ENCODE data around the gene SLC9A1. TPM values are rescaled to one million over a fixed set of nuclear protein-coding genes. Genes with fewer than 3 reads are reported as not detected.
A peak's percentile ranks its signal among the peaks of the same experiment; 100 is the strongest.

The SLC9A1 gene
- total RNA-seq, 1 donor from 2014 or later = 1.8 TPM

DNA sequence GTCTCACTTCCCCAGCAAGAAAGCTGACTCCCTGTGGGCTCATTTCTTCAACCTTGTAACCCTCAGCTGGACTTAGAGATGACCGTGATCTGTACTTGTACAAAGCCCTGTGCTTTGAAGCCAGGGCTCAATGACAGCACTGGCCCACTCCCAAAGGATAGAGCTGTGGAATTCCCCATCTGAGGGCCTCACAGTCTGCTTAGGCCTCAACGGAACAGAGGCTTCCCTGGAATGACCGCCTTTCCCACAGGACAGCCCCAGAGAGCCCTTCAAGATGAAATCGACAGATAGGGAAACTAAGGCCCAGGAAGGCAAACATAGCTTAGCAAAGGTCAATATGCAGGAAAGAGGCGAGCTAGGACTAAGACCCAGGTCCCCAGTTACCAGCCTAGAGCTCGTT lies 11.5 kb downstream of the SLC9A1 start:
- H2AFZ ChIP-seq (replicated peaks) = no peak overlapping the region
- H3K4me1 ChIP-seq = peaks cover 7% of the 10 kb centered on the region
- Mint-ChIP-seq H3K4me1 (peaks cover 50% of the 10 kb centered on the region), H3K4me3 (peak overlapping the region; percentile 17), H3K27me3 (ENCODE audit: insufficient read depth, low read depth) (peaks cover 4% of the 10 kb centered on the region), H3K27ac (peak overlapping the region; percentile 85), H3K36me3 (peaks cover 7% of the 10 kb centered on the region), H3K9me3 (no peaks in the 10 kb centered on the region)
- H4K20me1 ChIP-seq (ENCODE audit: low read depth) = peaks cover 18% of the 10 kb centered on the region
- no peaks in the 10 kb centered on the region for H3K9me3 ChIP-seq (ENCODE audit: low read depth)
- TF ChIP-seq CTCF (IDR thresholded peaks at IDR 0.05) (no peak), EZH2 (IDR thresholded peaks at IDR 0.05) (no peak), EZH2phosphoT487 (IDR thresholded peaks at IDR 0.05) (no peak)
- H3K9ac ChIP-seq = no peak overlapping the region
- H3F3A ChIP-seq (ENCODE audit: low read depth) = no peaks in the 10 kb centered on the region
- H3K36me3 ChIP-seq = no peaks in the 10 kb centered on the region
- DNase-seq (ENCODE audit: low spot score) = no peak
- H3K27ac ChIP-seq = no peak overlapping the region
- no peak overlapping the region for H3K4me2 ChIP-seq
- no peak overlapping the region for H3K4me3 ChIP-seq
- no peaks in the 10 kb centered on the region for H3K27me3 ChIP-seq
- H3K79me2 ChIP-seq (ENCODE audit: low read depth) = peaks cover 31% of the 10 kb centered on the region

DNA sequence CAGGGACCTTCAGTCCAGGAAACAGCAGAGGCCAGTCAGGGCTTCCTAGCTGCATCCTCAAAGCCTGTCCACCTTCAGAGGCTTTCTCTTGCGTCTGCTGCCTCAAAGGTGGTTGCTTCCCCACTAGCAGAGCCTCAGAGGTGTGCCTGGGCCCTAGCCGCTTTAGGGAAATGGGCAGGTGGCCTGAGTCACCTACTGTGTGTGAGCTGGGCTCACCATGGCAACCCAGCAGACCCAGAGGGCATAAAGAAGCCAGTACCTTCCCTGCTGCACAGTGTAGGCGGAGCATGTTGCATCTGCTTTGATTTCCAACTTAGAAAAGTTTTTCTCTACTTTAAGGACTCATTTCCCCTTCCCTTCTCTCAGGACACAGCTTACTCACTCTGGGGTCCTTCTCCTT lies 12.5 kb downstream of the SLC9A1 start:
- H3K9ac ChIP-seq = no peak overlapping the region
- peaks cover 7% of the 10 kb centered on the region for H3K36me3 Mint-ChIP-seq
- peaks cover 4% of the 10 kb centered on the region for H3K27me3 Mint-ChIP-seq (ENCODE audit: insufficient read depth, low read depth)
- H3K27ac Mint-ChIP-seq = peak overlapping the region; percentile 90
- no peak overlapping the region for H3K4me3 ChIP-seq
- H3K9me3 ChIP-seq (ENCODE audit: low read depth) = no peaks in the 10 kb centered on the region
- H3K27ac ChIP-seq = no peak overlapping the region
- TF ChIP-seq EZH2 (IDR thresholded peaks at IDR 0.05) (no peak), EZH2phosphoT487 (IDR thresholded peaks at IDR 0.05) (no peak), CTCF (IDR thresholded peaks at IDR 0.05) (no peak)
- H3K9me3 Mint-ChIP-seq = no peaks in the 10 kb centered on the region
- no peaks in the 10 kb centered on the region for H3K27me3 ChIP-seq
- H3K36me3 ChIP-seq = no peaks in the 10 kb centered on the region
- peaks cover 25% of the 10 kb centered on the region for H4K20me1 ChIP-seq (ENCODE audit: low read depth)
- H3K4me2 ChIP-seq = peak overlapping the region; percentile 39
- H3K4me3 Mint-ChIP-seq = no peak overlapping the region
- peaks cover 11% of the 10 kb centered on the region for H3K4me1 ChIP-seq
- no peaks in the 10 kb centered on the region for H3F3A ChIP-seq (ENCODE audit: low read depth)
- H3K79me2 ChIP-seq (ENCODE audit: low read depth) = peaks cover 24% of the 10 kb centered on the region
- DNase-seq (ENCODE audit: low spot score) = no peak
- H2AFZ ChIP-seq (replicated peaks) = no peak overlapping the region
- peaks cover 55% of the 10 kb centered on the region for H3K4me1 Mint-ChIP-seq

DNA sequence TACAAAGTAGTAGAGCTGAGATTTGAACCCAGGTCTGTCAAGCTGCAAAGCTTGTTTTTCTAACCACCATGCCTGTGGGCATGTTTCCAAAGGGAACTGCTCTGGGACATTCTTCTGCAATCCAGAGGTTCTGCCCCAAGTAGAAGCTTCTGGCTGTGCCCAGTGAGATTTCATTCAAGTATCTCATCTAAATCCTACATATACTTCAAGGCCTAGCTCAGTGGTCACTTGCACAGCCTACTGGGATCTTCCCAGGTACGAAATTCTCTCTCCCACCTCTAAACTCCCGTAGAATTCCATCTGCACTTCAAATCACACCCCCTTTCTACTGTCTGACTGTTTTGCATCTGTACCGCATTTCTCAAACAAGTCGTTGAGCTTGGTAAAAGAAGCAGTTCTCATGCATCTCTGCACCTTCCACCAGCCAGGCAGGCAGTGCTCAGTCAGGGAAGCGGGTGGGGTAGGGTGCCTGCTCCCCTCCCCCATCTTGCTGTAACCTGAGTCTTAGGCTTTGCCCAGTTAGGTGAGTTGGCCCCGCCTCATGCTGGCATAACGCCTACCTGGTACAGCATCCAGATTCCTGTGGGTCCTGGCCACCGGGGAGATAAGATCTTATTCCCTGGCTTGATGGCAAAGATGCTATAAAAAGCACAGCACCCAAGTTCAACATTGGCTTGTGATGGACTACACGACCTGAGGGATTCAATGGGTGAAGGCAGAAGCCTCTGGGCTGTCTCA lies 13.5 kb downstream of the SLC9A1 start:
- no peaks in the 10 kb centered on the region for H3K9me3 ChIP-seq (ENCODE audit: low read depth)
- H3K4me1 ChIP-seq = peaks cover 15% of the 10 kb centered on the region
- H2AFZ ChIP-seq (replicated peaks) = no peak overlapping the region
- H3K27ac ChIP-seq = no peak overlapping the region
- no peak overlapping the region for H3K9ac ChIP-seq
- Mint-ChIP-seq H3K4me1 (peaks cover 64% of the 10 kb centered on the region), H3K9me3 (no peaks in the 10 kb centered on the region), H3K27ac (no peak overlapping the region), H3K4me3 (no peak overlapping the region), H3K36me3 (peaks cover 7% of the 10 kb centered on the region), H3K27me3 (ENCODE audit: insufficient read depth, low read depth) (peaks cover 4% of the 10 kb centered on the region)
- no peak for DNase-seq (ENCODE audit: low spot score)
- no peaks in the 10 kb centered on the region for H3K27me3 ChIP-seq
- H3F3A ChIP-seq (ENCODE audit: low read depth) = no peaks in the 10 kb centered on the region
- H3K36me3 ChIP-seq = no peaks in the 10 kb centered on the region
- H3K79me2 ChIP-seq (ENCODE audit: low read depth) = peaks cover 22% of the 10 kb centered on the region
- H4K20me1 ChIP-seq (ENCODE audit: low read depth) = peaks cover 34% of the 10 kb centered on the region
- no peak overlapping the region for H3K4me3 ChIP-seq
- H3K4me2 ChIP-seq = no peak overlapping the region
- no peak for TF ChIP-seq CTCF (IDR thresholded peaks at IDR 0.05)
- TF ChIP-seq EZH2 (IDR thresholded peaks at IDR 0.05) = no peak
- TF ChIP-seq EZH2phosphoT487 (IDR thresholded peaks at IDR 0.05) = no peak

Data from neural progenitor cell (in vitro differentiated cells).